ENCODE results near the gene CDC27.
"Not testable (repeated sequence)": the region's sequence is repeated elsewhere in the genome, so short reads cannot be mapped to it uniquely, and the experiment has no call there.

- TF ChIP-seq, protein P1, sequence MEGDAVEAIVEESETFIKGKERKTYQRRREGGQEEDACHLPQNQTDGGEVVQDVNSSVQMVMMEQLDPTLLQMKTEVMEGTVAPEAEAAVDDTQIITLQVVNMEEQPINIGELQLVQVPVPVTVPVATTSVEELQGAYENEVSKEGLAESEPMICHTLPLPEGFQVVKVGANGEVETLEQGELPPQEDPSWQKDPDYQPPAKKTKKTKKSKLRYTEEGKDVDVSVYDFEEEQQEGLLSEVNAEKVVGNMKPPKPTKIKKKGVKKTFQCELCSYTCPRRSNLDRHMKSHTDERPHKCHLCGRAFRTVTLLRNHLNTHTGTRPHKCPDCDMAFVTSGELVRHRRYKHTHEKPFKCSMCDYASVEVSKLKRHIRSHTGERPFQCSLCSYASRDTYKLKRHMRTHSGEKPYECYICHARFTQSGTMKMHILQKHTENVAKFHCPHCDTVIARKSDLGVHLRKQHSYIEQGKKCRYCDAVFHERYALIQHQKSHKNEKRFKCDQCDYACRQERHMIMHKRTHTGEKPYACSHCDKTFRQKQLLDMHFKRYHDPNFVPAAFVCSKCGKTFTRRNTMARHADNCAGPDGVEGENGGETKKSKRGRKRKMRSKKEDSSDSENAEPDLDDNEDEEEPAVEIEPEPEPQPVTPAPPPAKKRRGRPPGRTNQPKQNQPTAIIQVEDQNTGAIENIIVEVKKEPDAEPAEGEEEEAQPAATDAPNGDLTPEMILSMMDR (IDR thresholded peaks at IDR 0.05), result not testable (repeated sequence)
- TF ChIP-seq POLR2AphosphoS5, POLR2A (IDR thresholded peaks at IDR 0.05): not testable (repeated sequence)
Measured at GRCh38 chr17:47070266-47070665, 118.8 kb downstream of the CDC27 start.

Data from breast epithelium (tissue), 3 donors.